Vagina (tissue), 2 donors: ENCODE results near the gene FECH. TPM values are rescaled to one million over a fixed set of nuclear protein-coding genes. Genes with fewer than 3 reads are reported as not detected.

Experiments
- DNase-seq, 2 donors: peaks; one replicate each; pipeline ENCODE4 v3.0.0-alpha.2; 2017; ENCODE audit errors: extremely low spot score in 2 of 2
- H3K27ac ChIP-seq: fragments of 200-600 bp; sonication (generic); one replicate; pipeline ENCODE4 v1.5.1; 2019
- H3K27me3 ChIP-seq: fragments of 200-600 bp; sonication (generic); one replicate; pipeline ENCODE4 v1.5.1; 2019
- H3K36me3 ChIP-seq, 2 donors: fragments of 200-600 bp; sonication (generic); one replicate each; pipeline ENCODE4 v1.5.1; 2017 to 2019
- H3K4me1 ChIP-seq: fragments of 200-600 bp; sonication (generic); one replicate; pipeline ENCODE4 v1.5.1; 2019
- H3K4me3 ChIP-seq, 2 donors: fragments of 200-600 bp; sonication (generic); 1 replicate in 1 of 2; 2 replicates in 1 of 2; pipeline ENCODE4 v1.5.1; 2016 to 2019
- H3K9me3 ChIP-seq: fragments of 200-600 bp; sonication (generic); one replicate; pipeline ENCODE4 v1.5.1; 2019
- CTCF ChIP-seq, 3 experiments: fragments of 450-650 bp in 2 of 3; fragments of 200-600 bp in 1 of 3; sonication (generic) in 1 of 3; IDR thresholded peaks; one replicate each; pipeline ENCODE4 v1.5.1; 2017 to 2019; ENCODE audit warnings: antibody characterized with exemption in 3 of 3, mild to moderate bottlenecking in 2 of 3, moderate library complexity in 2 of 3
- POLR2A ChIP-seq, 2 donors: fragments of 450-650 bp; IDR thresholded peaks; one replicate each; pipeline ENCODE4 v1.6.1; 2017; ENCODE audit warnings: antibody characterized with exemption in 2 of 2, mild to moderate bottlenecking in 2 of 2, moderate library complexity in 2 of 2
- POLR2AphosphoS5 ChIP-seq, 2 donors: sonication (generic); formaldehyde crosslinking; IDR thresholded peaks; one replicate each; pipeline ENCODE4 v1.9.0; 2017; ENCODE audit warnings: antibody characterized with exemption in 2 of 2, mild to moderate bottlenecking in 2 of 2, low read depth in 1 of 2; ENCODE audit not compliant: insufficient read depth in 1 of 2
- intact Hi-C: fragments of 100-400 bp; cut with DNase I; formaldehyde crosslinking; loops from one replicate; pipeline ENCODE4 v1.15.1; 2023
- total RNA-seq: library from RNA; depleted of rRNA; stranded (reverse); fragments of >200 nt; gene quantifications from one replicate; pipeline ENCODE4 v1.2.3, GENCODE V29; 2016

The FECH gene
- total RNA-seq, 1 donor from 2014 or later: 44.7 TPM

- Histone ChIP-seq H3K36me3 (peaks cover 0 to 45% of the 10 kb centered on the region in 2 donors), H3K4me1 (no peaks in the 10 kb centered on the region), H3K9me3 (no peaks in the 10 kb centered on the region), H3K27ac (no peak overlapping the region), H3K4me3 (no peak overlapping the region), H3K27me3 (no peaks in the 10 kb centered on the region)
- TF ChIP-seq POLR2AphosphoS5 (IDR thresholded peaks at IDR 0.05; ENCODE audit: insufficient read depth in 1 of 2, low read depth in 1 of 2): no peak
- TF ChIP-seq CTCF (IDR thresholded peaks at IDR 0.05): no peak
- TF ChIP-seq POLR2A (IDR thresholded peaks at IDR 0.05): no peak
- intact Hi-C loops: no loop called here
- DNase-seq: no peak
Measured at GRCh38 chr18:57555134-57555533, 31.4 kb downstream of the FECH start.

- Histone ChIP-seq H3K27ac (no peak overlapping the region), H3K27me3 (no peaks in the 10 kb centered on the region), H3K36me3 (peaks cover 0 to 31% of the 10 kb centered on the region in 2 donors), H3K4me3 (no peak overlapping the region), H3K9me3 (no peaks in the 10 kb centered on the region), H3K4me1 (no peaks in the 10 kb centered on the region)
- intact Hi-C loops: no loop called here
- TF ChIP-seq POLR2A (IDR thresholded peaks at IDR 0.05) (no peak), POLR2AphosphoS5 (IDR thresholded peaks at IDR 0.05; ENCODE audit: insufficient read depth in 1 of 2, low read depth in 1 of 2) (no peak), CTCF (IDR thresholded peaks at IDR 0.05) (no peak)
- DNase-seq: no peak
Measured at GRCh38 chr18:57550510-57550909, 36.0 kb downstream of the FECH start.

GRCh38 chr18:57547260-57547659 lies 39.2 kb downstream of the FECH start:
- no peak for TF ChIP-seq POLR2A (IDR thresholded peaks at IDR 0.05)
- TF ChIP-seq POLR2AphosphoS5 (IDR thresholded peaks at IDR 0.05; ENCODE audit: insufficient read depth in 1 of 2, low read depth in 1 of 2): no peak
- TF ChIP-seq CTCF (IDR thresholded peaks at IDR 0.05): no peak
- H3K36me3 ChIP-seq: peaks cover 0 to 14% of the 10 kb centered on the region in 2 donors
- DNase-seq: no peak
- no peaks in the 10 kb centered on the region for H3K27me3 ChIP-seq
- intact Hi-C loops: no loop called here
- no peak overlapping the region for H3K27ac ChIP-seq
- H3K4me1 ChIP-seq: no peaks in the 10 kb centered on the region
- H3K9me3 ChIP-seq: no peaks in the 10 kb centered on the region
- H3K4me3 ChIP-seq: no peak overlapping the region

GRCh38 chr18:57544936-57545660 lies 41.4 kb downstream of the FECH start:
- DNase-seq: no peak
- Histone ChIP-seq H3K9me3 (no peaks in the 10 kb centered on the region), H3K27me3 (no peaks in the 10 kb centered on the region), H3K4me3 (no peak overlapping the region), H3K4me1 (no peaks in the 10 kb centered on the region), H3K36me3 (peaks cover 0 to 5% of the 10 kb centered on the region in 2 donors), H3K27ac (no peak overlapping the region)
- intact Hi-C loops: no loop called here
- TF ChIP-seq POLR2AphosphoS5 (IDR thresholded peaks at IDR 0.05; ENCODE audit: insufficient read depth in 1 of 2, low read depth in 1 of 2) (no peak), POLR2A (IDR thresholded peaks at IDR 0.05) (no peak), CTCF (IDR thresholded peaks at IDR 0.05) (no peak)

GRCh38 chr18:57543560-57543959 lies 42.9 kb downstream of the FECH start:
- Histone ChIP-seq H3K9me3 (no peaks in the 10 kb centered on the region), H3K4me3 (no peak overlapping the region), H3K36me3 (no peaks in the 10 kb centered on the region), H3K27ac (no peak overlapping the region), H3K4me1 (no peaks in the 10 kb centered on the region), H3K27me3 (no peaks in the 10 kb centered on the region)
- intact Hi-C loops: no loop called here
- peak in 1 of 2 donors; percentile 44 for DNase-seq
- TF ChIP-seq CTCF (IDR thresholded peaks at IDR 0.05) (no peak), POLR2AphosphoS5 (IDR thresholded peaks at IDR 0.05; ENCODE audit: insufficient read depth in 1 of 2, low read depth in 1 of 2) (no peak), POLR2A (IDR thresholded peaks at IDR 0.05) (no peak)
